Smooth muscle cell (in vitro differentiated cells): Measurements from ENCODE around the gene SPPL3. TPM values are rescaled to one million over a fixed set of nuclear protein-coding genes. Genes with fewer than 3 reads are reported as not detected.

Experiments
- DNase-seq: peaks from one replicate; lab custom pipeline; 2025; ENCODE audit not compliant: unreplicated experiment; lab: John Stamatoyannopoulos, UW
- H2AFZ ChIP-seq: fragments of 200-600 bp; sonication (generic); 2 replicates; pipeline ENCODE4 v1.6.0; 2016; ENCODE audit warnings: antibody characterized with exemption, low read depth, mild to moderate bottlenecking
- H3F3A ChIP-seq: fragments of 200-600 bp; sonication (generic); 2 replicates; pipeline ENCODE4 v1.6.0; 2017; ENCODE audit warnings: antibody characterized with exemption, low read depth
- H3K27ac ChIP-seq: fragments of 200-600 bp; sonication (generic); 2 replicates; pipeline ENCODE4 v1.5.1; 2016; ENCODE audit warnings: low read depth, mild to moderate bottlenecking
- H3K27me3 ChIP-seq: fragments of 200-600 bp; sonication (generic); 2 replicates; pipeline ENCODE4 v1.6.1; 2016; ENCODE audit warnings: low read depth, mild to moderate bottlenecking
- H3K36me3 ChIP-seq: fragments of 200-600 bp; sonication (generic); 2 replicates; pipeline ENCODE4 v1.5.1; 2016; ENCODE audit warnings: low read depth
- H3K4me1 ChIP-seq: fragments of 200-600 bp; sonication (generic); 2 replicates; pipeline ENCODE4 v1.5.1; 2016; ENCODE audit warnings: low read depth
- H3K4me2 ChIP-seq: fragments of 200-600 bp; sonication (generic); 2 replicates; pipeline ENCODE4 v1.6.0; 2016; ENCODE audit warnings: mild to moderate bottlenecking
- H3K4me3 ChIP-seq: fragments of 200-600 bp; sonication (generic); 2 replicates; pipeline ENCODE4 v1.5.1; 2016; ENCODE audit warnings: mild to moderate bottlenecking
- H3K79me2 ChIP-seq: fragments of 200-600 bp; sonication (generic); 2 replicates; pipeline ENCODE4 v1.6.0; 2016; ENCODE audit warnings: low read depth, mild to moderate bottlenecking
- H3K9ac ChIP-seq: fragments of 200-600 bp; sonication (generic); 2 replicates; pipeline ENCODE4 v1.6.0; 2016; ENCODE audit warnings: low read depth
- H3K9me3 ChIP-seq: fragments of 200-600 bp; sonication (generic); replicated peaks from 2 replicates; pipeline ENCODE4 v1.5.1; 2016; ENCODE audit warnings: low read depth
- H4K20me1 ChIP-seq: fragments of 200-600 bp; sonication (generic); 2 replicates; pipeline ENCODE4 v1.6.0; 2016; ENCODE audit warnings: low read depth
- WGBS: methylation state at CpG from one replicate; pipeline ENCODE4 v1.1.7; 2016; ENCODE audit warnings: low lambda C conversion rate; 5-methylcytosine and 5-hydroxymethylcytosine counted together
- polyA plus RNA-seq: library from polyadenylated mRNA; unstranded; fragments of >200 nt; fragmentation: Nextera tagmentation; extraction: Ambion mirVana; gene quantifications from 2 replicates; pipeline ENCODE4 v1.2.1, GENCODE V29; 2016
- total RNA-seq: library from RNA; depleted of rRNA; stranded (reverse); fragments of >200 nt; gene quantifications from 2 replicates; pipeline ENCODE4 v1.2.3, GENCODE V29; 2014
- TF ChIP-seq, protein P1 (sequence below): fragments of 200-600 bp; sonication (generic); IDR thresholded peaks from 2 replicates; pipeline ENCODE4 v1.5.1; 2017; ENCODE audit warnings: borderline replicate concordance, mild to moderate bottlenecking, antibody characterized with exemption; ENCODE audit not compliant: insufficient read depth, poor library complexity, severe bottlenecking

SPPL3 gene
- total and polyA plus RNA-seq, 2 experiments from 2014 or later = 22.5 to 27.0 TPM

DNA sequence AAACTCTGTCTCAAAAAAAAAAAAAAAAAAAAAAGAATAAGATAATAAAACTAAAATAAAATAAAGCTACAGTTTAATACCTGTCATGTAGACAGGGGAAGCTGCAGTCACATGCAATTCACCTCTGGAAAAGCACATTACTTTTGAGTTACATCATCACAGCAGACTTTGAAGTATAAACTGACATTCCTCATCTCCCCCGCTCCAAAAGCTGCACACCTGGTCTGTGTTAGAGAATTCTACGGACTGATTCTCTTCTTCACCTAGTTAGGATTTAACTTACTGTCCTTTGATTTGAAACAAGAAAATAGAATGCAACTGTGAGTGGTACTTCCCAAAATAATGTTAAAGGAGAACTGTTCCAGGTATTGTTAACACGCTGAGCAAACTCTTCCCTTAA lies 25.1 kb downstream of the SPPL3 start:
- H3K4me1 ChIP-seq = no peaks in the 10 kb centered on the region
- H3F3A ChIP-seq = no peaks in the 10 kb centered on the region
- H2AFZ ChIP-seq = no peak overlapping the region
- no peaks in the 10 kb centered on the region for H3K27me3 ChIP-seq
- peak overlapping the region; percentile 53 for H3K27ac ChIP-seq
- H3K4me2 ChIP-seq = no peak overlapping the region
- peaks cover 78% of the 10 kb centered on the region for H3K79me2 ChIP-seq
- no peak for DNase-seq
- 82% methylated on average over 3 of the region's 3 CpGs for WGBS
- H3K9me3 ChIP-seq = no peaks in the 10 kb centered on the region
- H3K36me3 ChIP-seq = no peaks in the 10 kb centered on the region
- TF ChIP-seq, protein P1, sequence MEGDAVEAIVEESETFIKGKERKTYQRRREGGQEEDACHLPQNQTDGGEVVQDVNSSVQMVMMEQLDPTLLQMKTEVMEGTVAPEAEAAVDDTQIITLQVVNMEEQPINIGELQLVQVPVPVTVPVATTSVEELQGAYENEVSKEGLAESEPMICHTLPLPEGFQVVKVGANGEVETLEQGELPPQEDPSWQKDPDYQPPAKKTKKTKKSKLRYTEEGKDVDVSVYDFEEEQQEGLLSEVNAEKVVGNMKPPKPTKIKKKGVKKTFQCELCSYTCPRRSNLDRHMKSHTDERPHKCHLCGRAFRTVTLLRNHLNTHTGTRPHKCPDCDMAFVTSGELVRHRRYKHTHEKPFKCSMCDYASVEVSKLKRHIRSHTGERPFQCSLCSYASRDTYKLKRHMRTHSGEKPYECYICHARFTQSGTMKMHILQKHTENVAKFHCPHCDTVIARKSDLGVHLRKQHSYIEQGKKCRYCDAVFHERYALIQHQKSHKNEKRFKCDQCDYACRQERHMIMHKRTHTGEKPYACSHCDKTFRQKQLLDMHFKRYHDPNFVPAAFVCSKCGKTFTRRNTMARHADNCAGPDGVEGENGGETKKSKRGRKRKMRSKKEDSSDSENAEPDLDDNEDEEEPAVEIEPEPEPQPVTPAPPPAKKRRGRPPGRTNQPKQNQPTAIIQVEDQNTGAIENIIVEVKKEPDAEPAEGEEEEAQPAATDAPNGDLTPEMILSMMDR = no peak
- H3K4me3 ChIP-seq = no peak overlapping the region
- no peak overlapping the region for H3K9ac ChIP-seq
- peaks cover 94% of the 10 kb centered on the region for H4K20me1 ChIP-seq

DNA sequence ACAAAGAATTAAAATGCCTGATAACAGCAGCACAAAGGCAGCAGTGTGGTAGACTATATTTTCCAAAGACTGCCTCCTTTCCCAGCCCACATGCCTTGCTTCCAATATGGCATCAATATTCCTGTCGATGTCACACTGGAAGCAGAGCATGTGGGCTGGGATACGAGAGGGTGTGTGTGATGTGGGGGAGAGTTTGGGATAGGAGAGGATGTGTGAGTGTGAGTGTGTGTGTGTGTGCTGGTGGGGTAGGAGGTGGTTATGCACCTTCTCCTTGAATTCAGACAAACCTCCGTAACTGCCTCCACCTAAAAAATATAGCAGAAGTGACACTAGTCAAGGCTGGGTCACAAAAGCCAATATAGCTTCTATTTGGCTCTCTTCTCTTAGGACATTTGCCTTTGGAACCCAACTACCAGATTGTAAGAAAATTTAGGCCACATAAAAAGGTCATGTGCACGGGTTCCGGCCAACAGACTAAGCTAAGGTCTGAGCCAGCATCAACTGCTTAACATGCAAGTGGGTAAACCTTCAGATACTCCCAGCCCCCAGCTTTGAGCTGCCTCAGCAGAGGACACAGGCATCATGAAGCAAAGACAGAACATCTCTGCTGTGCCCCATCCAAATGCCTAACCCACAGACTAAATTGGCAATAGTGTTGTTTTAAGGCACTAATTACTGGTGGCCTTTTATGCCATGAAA lies 29.5 kb downstream of the SPPL3 start:
- Histone ChIP-seq H3K4me2 (no peak overlapping the region), H2AFZ (no peak overlapping the region), H3K9ac (no peak overlapping the region)

DNA sequence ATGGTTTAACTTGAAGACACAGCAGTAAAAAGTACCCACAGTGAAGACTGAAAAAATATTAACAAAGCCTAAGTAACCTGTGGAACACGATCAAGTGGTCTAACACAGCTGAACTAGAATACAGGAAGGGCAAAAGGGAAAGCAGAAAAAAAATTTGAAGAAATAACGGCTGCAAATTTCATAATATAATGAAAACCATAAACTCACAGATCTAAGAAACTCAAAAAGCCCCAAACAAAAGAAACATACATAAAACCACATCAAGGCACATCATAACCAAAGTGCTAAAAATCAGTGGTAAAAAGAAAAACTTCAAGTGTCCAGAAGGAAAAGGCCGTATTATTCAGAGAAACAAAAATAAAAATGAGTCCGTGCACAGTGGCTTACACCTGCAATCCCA lies 30.9 kb downstream of the SPPL3 start:
- TF ChIP-seq, protein P1 = no peak
- Histone ChIP-seq H3K79me2 (peaks cover 65% of the 10 kb centered on the region), H3K4me2 (peak overlapping the region; percentile 1), H3K27me3 (no peaks in the 10 kb centered on the region), H3K27ac (no peak overlapping the region), H2AFZ (no peak overlapping the region), H3K4me1 (no peaks in the 10 kb centered on the region), H4K20me1 (peaks cover 98% of the 10 kb centered on the region), H3K4me3 (no peak overlapping the region), H3K36me3 (no peaks in the 10 kb centered on the region), H3K9me3 (no peaks in the 10 kb centered on the region), H3F3A (no peaks in the 10 kb centered on the region), H3K9ac (no peak overlapping the region)
- no peak for DNase-seq
- 89% methylated on average over 4 of the region's 4 CpGs for WGBS

More for the DNA sequence above, 29.5 kb downstream of the SPPL3 start:
- Histone ChIP-seq H3K27ac (no peak overlapping the region), H3K79me2 (peaks cover 65% of the 10 kb centered on the region), H3K9me3 (no peaks in the 10 kb centered on the region), H3K4me1 (no peaks in the 10 kb centered on the region), H3K27me3 (no peaks in the 10 kb centered on the region), H3F3A (no peaks in the 10 kb centered on the region), H3K36me3 (no peaks in the 10 kb centered on the region), H4K20me1 (peaks cover 96% of the 10 kb centered on the region), H3K4me3 (no peak overlapping the region)
- WGBS = 94% methylated on average over 5 of the region's 5 CpGs
- no peak for DNase-seq
- TF ChIP-seq, protein P1 = no peak

DNA sequence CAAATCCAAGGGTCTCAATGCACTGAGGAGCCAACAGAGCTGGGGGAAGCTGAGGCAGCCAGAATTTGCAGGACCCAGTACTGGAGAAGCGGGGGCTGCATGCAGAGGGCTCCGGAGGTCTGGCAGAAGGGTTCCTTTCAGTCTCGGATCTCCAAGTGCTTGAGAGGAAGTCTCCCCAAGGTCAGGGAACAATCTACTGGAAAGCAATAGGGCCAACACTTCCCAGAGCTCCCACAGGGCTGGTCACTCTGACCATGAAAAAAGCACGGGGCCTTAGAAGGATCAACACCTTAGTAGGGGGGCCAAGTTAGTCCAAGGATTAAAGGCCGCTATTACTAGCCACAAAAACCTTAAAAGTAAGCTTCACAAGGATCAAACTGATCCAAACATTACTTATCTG lies 31.7 kb downstream of the SPPL3 start:
- WGBS = 48% methylated on average over 5 of the region's 5 CpGs
- H3K9me3 ChIP-seq = no peaks in the 10 kb centered on the region
- no peak overlapping the region for H3K27ac ChIP-seq
- TF ChIP-seq, protein P1 = no peak
- H3F3A ChIP-seq = no peaks in the 10 kb centered on the region
- H2AFZ ChIP-seq = no peak overlapping the region
- H3K4me1 ChIP-seq = no peaks in the 10 kb centered on the region
- H4K20me1 ChIP-seq = peaks cover 98% of the 10 kb centered on the region
- DNase-seq = no peak
- H3K36me3 ChIP-seq = no peaks in the 10 kb centered on the region
- no peak overlapping the region for H3K4me2 ChIP-seq
- peaks cover 64% of the 10 kb centered on the region for H3K79me2 ChIP-seq
- H3K9ac ChIP-seq = no peak overlapping the region
- H3K4me3 ChIP-seq = no peak overlapping the region
- H3K27me3 ChIP-seq = no peaks in the 10 kb centered on the region
